Femur (tissue), 1 donor: ENCODE results near the gene VPS36.
"Not testable (repeated sequence)": the region's sequence is repeated elsewhere in the genome, so short reads cannot be mapped to it uniquely, and the experiment has no call there.

Experiments used
- DNase-seq: peaks from one replicate; pipeline ENCODE4 v3.0.0-alpha.2; 2017

VPS36 gene

GRCh38 chr13:52450012-52450792 is at the start of gene VPS36:
VPS36 (minus strand) TSS chr13:52450634; CDS start chr13:52450594, 40 bp downstream.
- peak; percentile 97 for DNase-seq

GRCh38 chr13:52497979-52498378 is 47.5 kb upstream of the VPS36 start:
- not testable (repeated sequence) for DNase-seq

- DNase-seq, result not testable (repeated sequence)
These were observed 43.8 kb upstream of the VPS36 start for GRCh38 chr13:52494241-52494640.

- DNase-seq, result not testable (repeated sequence)
These were observed 40.6 kb upstream of the VPS36 start for GRCh38 chr13:52491015-52491414.

GRCh38 chr13:52488763-52489162 is 38.3 kb upstream of the VPS36 start:
- not testable (repeated sequence) for DNase-seq

- not testable (repeated sequence) for DNase-seq
These were observed 36.6 kb upstream of the VPS36 start for GRCh38 chr13:52487078-52487477.

- DNase-seq, result not testable (repeated sequence)
These were observed 30.4 kb upstream of the VPS36 start for GRCh38 chr13:52480677-52481428.

- DNase-seq, result not testable (repeated sequence)
These were observed 18.1 kb upstream of the VPS36 start for GRCh38 chr13:52468487-52468886.

- no peak for DNase-seq
These were observed 13.1 kb upstream of the VPS36 start for GRCh38 chr13:52463526-52463925.

GRCh38 chr13:52461265-52461664 is 10.8 kb upstream of the VPS36 start:
- DNase-seq, result no peak

GRCh38 chr13:52459668-52460067 is 9.2 kb upstream of the VPS36 start:
- no peak for DNase-seq

GRCh38 chr13:52455677-52456041 is 5.2 kb upstream of the VPS36 start:
- DNase-seq, result peak; percentile 88

GRCh38 chr13:52454820-52455676 is 4.6 kb upstream of the VPS36 start, which contains the start of gene CKAP2:
CKAP2 (plus strand) TSS chr13:52455478; CDS start chr13:52455557, 79 bp downstream.
- DNase-seq, result peak; percentile 96

GRCh38 chr13:52454459-52454819 is 4.0 kb upstream of the VPS36 start:
- peak; percentile 21 for DNase-seq

- DNase-seq, result no peak
These were observed 2.0 kb upstream of the VPS36 start for GRCh38 chr13:52452470-52452869.

- DNase-seq, result no peak
These were observed 836 bp upstream of the VPS36 start for GRCh38 chr13:52451135-52451804.

GRCh38 chr13:52450793-52451116 is 321 bp upstream of the VPS36 start:
- DNase-seq, result no peak

- DNase-seq, result no peak
These were observed 963 bp downstream of the VPS36 start for GRCh38 chr13:52449331-52450011.

GRCh38 chr13:52447815-52448552 is 2.5 kb downstream of the VPS36 start:
- no peak for DNase-seq

GRCh38 chr13:52447354-52447753 is 3.1 kb downstream of the VPS36 start:
- DNase-seq, result no peak

- DNase-seq, result no peak
These were observed 4.2 kb downstream of the VPS36 start for GRCh38 chr13:52446265-52446664.
